Cardiac muscle cell (in vitro differentiated cells and primary cell): Measurements from ENCODE around the gene ISX. TPM values are rescaled to one million over a fixed set of nuclear protein-coding genes. Genes with fewer than 3 reads are reported as not detected.

Experiments
- DNase-seq, 2 donors: peaks; one replicate each; pipeline versions ENCODE4 v3.0.0 to v3.0.0-alpha.2; 2010 to 2017; ENCODE audit warnings: low read depth in 1 of 2, low spot score in 1 of 2
- H3K27ac ChIP-seq: fragments of 200-600 bp; sonication (generic); 2 replicates; pipeline ENCODE4 v1.5.1; 2016
- H3K27me3 ChIP-seq: fragments of 200-600 bp; sonication (generic); 2 replicates; pipeline ENCODE4 v1.6.0; 2016; ENCODE audit warnings: control low read depth
- H3K36me3 ChIP-seq: fragments of 200-600 bp; sonication (generic); 2 replicates; pipeline ENCODE4 v1.5.1; 2016; ENCODE audit warnings: control low read depth
- H3K4me1 ChIP-seq: fragments of 200-600 bp; sonication (generic); 2 replicates; pipeline ENCODE4 v1.8.1; 2017; ENCODE audit warnings: low read depth, mild to moderate bottlenecking, mixed run types
- H3K4me3 ChIP-seq: fragments of 200-600 bp; sonication (generic); 2 replicates; pipeline ENCODE4 v1.5.1; 2016; ENCODE audit warnings: mild to moderate bottlenecking
- H3K9me3 ChIP-seq: fragments of 200-600 bp; sonication (generic); 2 replicates; pipeline ENCODE4 v1.5.1; 2017; ENCODE audit warnings: low read depth, mild to moderate bottlenecking, control low read depth
- polyA plus RNA-seq: library from polyadenylated mRNA; unstranded; fragments of >200 nt; fragmentation: Nextera tagmentation; extraction: Ambion mirVana; gene quantifications from 2 replicates; pipeline ENCODE4 v1.2.1, GENCODE V29; 2016
- total RNA-seq: library from RNA; depleted of rRNA; stranded (reverse); fragments of >200 nt; gene quantifications from 2 replicates; pipeline ENCODE4 v1.2.3, GENCODE V29; 2016
- TF ChIP-seq, protein P1 (sequence below): IDR thresholded peaks from 2 replicates; pipeline ENCODE4 v1.5.1; 2012; ENCODE audit warnings: low read depth, mild to moderate bottlenecking, low read length

The ISX gene
- total and polyA plus RNA-seq, 2 experiments from 2014 or later: not detected

DNA sequence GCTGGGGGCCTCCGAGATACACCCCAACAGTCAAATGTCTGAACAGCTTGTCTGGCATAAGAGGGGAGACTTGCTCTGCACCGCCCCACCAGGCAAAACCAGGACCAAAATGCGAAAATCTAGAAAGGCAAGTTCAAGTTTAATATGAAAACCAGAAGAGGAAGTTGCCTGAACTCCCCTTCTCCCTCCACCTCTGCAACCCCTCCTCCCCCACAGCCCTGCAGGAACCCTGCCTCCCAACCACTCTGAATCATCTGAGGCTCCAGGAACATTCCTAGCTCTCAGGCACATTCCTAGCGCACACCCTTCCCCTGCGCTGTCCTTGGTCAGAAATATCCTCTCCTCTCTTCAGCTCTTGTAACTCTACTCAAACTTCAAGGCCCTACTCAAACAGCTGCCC, 36.7 kb downstream of the ISX start:
- DNase-seq: peak; percentile 4 to 72
- TF ChIP-seq, protein P1, sequence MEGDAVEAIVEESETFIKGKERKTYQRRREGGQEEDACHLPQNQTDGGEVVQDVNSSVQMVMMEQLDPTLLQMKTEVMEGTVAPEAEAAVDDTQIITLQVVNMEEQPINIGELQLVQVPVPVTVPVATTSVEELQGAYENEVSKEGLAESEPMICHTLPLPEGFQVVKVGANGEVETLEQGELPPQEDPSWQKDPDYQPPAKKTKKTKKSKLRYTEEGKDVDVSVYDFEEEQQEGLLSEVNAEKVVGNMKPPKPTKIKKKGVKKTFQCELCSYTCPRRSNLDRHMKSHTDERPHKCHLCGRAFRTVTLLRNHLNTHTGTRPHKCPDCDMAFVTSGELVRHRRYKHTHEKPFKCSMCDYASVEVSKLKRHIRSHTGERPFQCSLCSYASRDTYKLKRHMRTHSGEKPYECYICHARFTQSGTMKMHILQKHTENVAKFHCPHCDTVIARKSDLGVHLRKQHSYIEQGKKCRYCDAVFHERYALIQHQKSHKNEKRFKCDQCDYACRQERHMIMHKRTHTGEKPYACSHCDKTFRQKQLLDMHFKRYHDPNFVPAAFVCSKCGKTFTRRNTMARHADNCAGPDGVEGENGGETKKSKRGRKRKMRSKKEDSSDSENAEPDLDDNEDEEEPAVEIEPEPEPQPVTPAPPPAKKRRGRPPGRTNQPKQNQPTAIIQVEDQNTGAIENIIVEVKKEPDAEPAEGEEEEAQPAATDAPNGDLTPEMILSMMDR: no peak
- H3K9me3 ChIP-seq: no peaks in the 10 kb centered on the region

GRCh38 chr22:35103761-35104160, 37.8 kb downstream of the ISX start:
- Histone ChIP-seq H3K36me3 (no peaks in the 10 kb centered on the region), H3K27ac (no peak overlapping the region), H3K4me1 (no peaks in the 10 kb centered on the region), H3K9me3 (no peaks in the 10 kb centered on the region), H3K27me3 (no peaks in the 10 kb centered on the region), H3K4me3 (no peak overlapping the region)
- no peak for DNase-seq
- TF ChIP-seq, protein P1: no peak

More for the DNA sequence above, 36.7 kb downstream of the ISX start:
- Histone ChIP-seq H3K4me3 (no peak overlapping the region), H3K4me1 (no peaks in the 10 kb centered on the region), H3K36me3 (no peaks in the 10 kb centered on the region), H3K27ac (no peak overlapping the region), H3K27me3 (no peaks in the 10 kb centered on the region)

- H3K27me3 ChIP-seq: no peaks in the 10 kb centered on the region
- H3K36me3 ChIP-seq: no peaks in the 10 kb centered on the region
- no peaks in the 10 kb centered on the region for H3K4me1 ChIP-seq
- no peaks in the 10 kb centered on the region for H3K9me3 ChIP-seq
- no peak overlapping the region for H3K27ac ChIP-seq
- no peak overlapping the region for H3K4me3 ChIP-seq
- TF ChIP-seq, protein P1: no peak
- DNase-seq: no peak
Observed at GRCh38 chr22:35104491-35104890, 38.5 kb downstream of the ISX start.

DNA sequence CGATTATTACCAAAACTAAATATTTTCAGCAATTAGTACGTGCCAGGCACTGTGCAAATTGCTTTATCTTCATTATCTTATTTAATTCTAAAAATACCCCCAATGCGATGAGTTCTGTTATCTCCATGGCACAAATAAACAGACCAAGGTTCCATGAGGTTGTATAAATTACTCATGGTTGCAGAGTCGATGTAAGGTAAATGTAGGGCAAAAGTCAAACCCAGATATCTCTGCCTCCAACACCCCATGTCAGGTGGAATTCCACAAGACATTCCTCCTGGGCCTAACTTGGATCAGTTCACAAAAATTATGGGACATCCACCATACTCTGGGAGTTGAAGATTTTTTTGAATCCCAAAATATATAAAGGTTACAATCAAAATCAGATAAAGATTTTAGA, 43.7 kb downstream of the ISX start:
- no peak overlapping the region for H3K4me3 ChIP-seq
- no peak for DNase-seq
- H3K36me3 ChIP-seq: no peaks in the 10 kb centered on the region
- no peaks in the 10 kb centered on the region for H3K9me3 ChIP-seq
- no peak overlapping the region for H3K27ac ChIP-seq
- H3K27me3 ChIP-seq: no peaks in the 10 kb centered on the region
- no peaks in the 10 kb centered on the region for H3K4me1 ChIP-seq
- TF ChIP-seq, protein P1: no peak

- no peaks in the 10 kb centered on the region for H3K9me3 ChIP-seq
- H3K36me3 ChIP-seq: no peaks in the 10 kb centered on the region
- TF ChIP-seq, protein P1: no peak
- no peaks in the 10 kb centered on the region for H3K27me3 ChIP-seq
- H3K27ac ChIP-seq: no peak overlapping the region
- no peaks in the 10 kb centered on the region for H3K4me1 ChIP-seq
- DNase-seq: no peak
- no peak overlapping the region for H3K4me3 ChIP-seq
Observed at GRCh38 chr22:35111244-35111643, 45.3 kb downstream of the ISX start.

GRCh38 chr22:35113341-35113740, 47.4 kb downstream of the ISX start:
- no peak overlapping the region for H3K27ac ChIP-seq
- H3K4me3 ChIP-seq: no peak overlapping the region
- no peaks in the 10 kb centered on the region for H3K9me3 ChIP-seq
- no peaks in the 10 kb centered on the region for H3K36me3 ChIP-seq
- DNase-seq: no peak
- no peaks in the 10 kb centered on the region for H3K4me1 ChIP-seq
- TF ChIP-seq, protein P1: no peak
- H3K27me3 ChIP-seq: no peaks in the 10 kb centered on the region
